Measurements from ENCODE around the gene MGME1. TPM values are rescaled to one million over a fixed set of nuclear protein-coding genes. Genes with fewer than 3 reads are reported as not detected.

MGME1 gene
- total and polyA plus RNA-seq, 9 of the 15 experiments (the other 6 are each of a cell fraction or from before 2014, with no cell fraction given), result 13.4 to 45.1 (median 30.6) TPM

DNA sequence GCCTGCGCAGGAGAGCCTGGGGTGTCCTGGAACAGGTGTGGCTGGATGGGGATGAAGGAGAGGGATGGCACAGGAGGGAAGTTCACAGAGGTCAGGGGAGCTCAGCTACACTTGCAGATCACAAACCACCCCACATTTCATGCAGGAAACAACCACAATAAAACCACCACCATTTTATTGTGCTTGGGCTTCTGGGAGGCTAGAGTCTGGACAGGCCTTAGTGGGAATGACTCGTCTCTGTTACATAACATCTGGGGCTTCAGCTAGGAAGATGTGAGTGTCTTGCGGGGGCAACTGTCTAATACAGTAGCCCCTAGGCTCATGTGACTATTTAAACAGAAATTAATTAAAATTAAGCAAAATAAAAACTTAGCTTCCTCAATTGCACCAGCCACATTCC is 33.6 kb upstream of the MGME1 start:
- Histone ChIP-seq H3K9me1 (ENCODE audit: control insufficient read depth, insufficient read depth, low read length) (no peaks in the 10 kb centered on the region), H3K4me2 (ENCODE audit: insufficient read depth, low read length) (no peak overlapping the region), H3K4me3 (no peak overlapping the region), H3K9ac (ENCODE audit: insufficient read depth in 1 of 2, low read depth in 2 of 2, low read length in 2 of 2) (no peak overlapping the region), H3K27me3 (ENCODE audit: control insufficient read depth in 2 of 2, insufficient read depth in 2 of 2, low read length in 2 of 2) (no peaks in the 10 kb centered on the region), H3K79me2 (ENCODE audit: control insufficient read depth, insufficient read depth, low read length) (no peaks in the 10 kb centered on the region), H4K20me1 (replicated peaks; ENCODE audit: control insufficient read depth, insufficient read depth, low read length) (no peaks in the 10 kb centered on the region), H3K9me3 (replicated peaks; ENCODE audit: control insufficient read depth, insufficient read depth, low read depth, low read length) (no peaks in the 10 kb centered on the region), H3K4me1 (replicated peaks in 1 of 2; ENCODE audit: control insufficient read depth in 2 of 2, insufficient read depth in 2 of 2, low read length in 2 of 2) (peaks cover 7 to 23% of the 10 kb centered on the region in 2 experiments; a peak in 4 of 5 replicates), H3K36me3 (ENCODE audit: control insufficient read depth, insufficient read depth, low read length) (no peaks in the 10 kb centered on the region), H3K27ac (ENCODE audit: extremely low read depth, low read depth, low read length) (no peak overlapping the region), H2AFZ (ENCODE audit: low read depth, low read length) (no peak overlapping the region)
- FAIRE-seq (no peak), ATAC-seq (no peak), DNase-seq (ENCODE audit: extremely low read depth in 1 of 4, low spot score in 3 of 4) (no peak)
- 50% methylated on average over 2 of the region's 3 CpGs for WGBS (ENCODE audit: insufficient coverage, low coverage, missing lambda C conversion rate)
- BruUV-seq (replicated peaks), result no TSS peak
- no peak for TF ChIP-seq CBFB (CRISPR knock-in tag; IDR thresholded peaks at IDR 0.05)
- TF ChIP-seq HDAC6 (IDR thresholded peaks at IDR 0.05; ENCODE audit: low read depth, low read length), result no peak
- TF ChIP-seq, protein P1, sequence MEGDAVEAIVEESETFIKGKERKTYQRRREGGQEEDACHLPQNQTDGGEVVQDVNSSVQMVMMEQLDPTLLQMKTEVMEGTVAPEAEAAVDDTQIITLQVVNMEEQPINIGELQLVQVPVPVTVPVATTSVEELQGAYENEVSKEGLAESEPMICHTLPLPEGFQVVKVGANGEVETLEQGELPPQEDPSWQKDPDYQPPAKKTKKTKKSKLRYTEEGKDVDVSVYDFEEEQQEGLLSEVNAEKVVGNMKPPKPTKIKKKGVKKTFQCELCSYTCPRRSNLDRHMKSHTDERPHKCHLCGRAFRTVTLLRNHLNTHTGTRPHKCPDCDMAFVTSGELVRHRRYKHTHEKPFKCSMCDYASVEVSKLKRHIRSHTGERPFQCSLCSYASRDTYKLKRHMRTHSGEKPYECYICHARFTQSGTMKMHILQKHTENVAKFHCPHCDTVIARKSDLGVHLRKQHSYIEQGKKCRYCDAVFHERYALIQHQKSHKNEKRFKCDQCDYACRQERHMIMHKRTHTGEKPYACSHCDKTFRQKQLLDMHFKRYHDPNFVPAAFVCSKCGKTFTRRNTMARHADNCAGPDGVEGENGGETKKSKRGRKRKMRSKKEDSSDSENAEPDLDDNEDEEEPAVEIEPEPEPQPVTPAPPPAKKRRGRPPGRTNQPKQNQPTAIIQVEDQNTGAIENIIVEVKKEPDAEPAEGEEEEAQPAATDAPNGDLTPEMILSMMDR (IDR thresholded peaks at IDR 0.05 in 2 of 3, conservative IDR thresholded peaks at IDR 0.05 in 1 of 3; ENCODE audit: insufficient read depth in 2 of 3, low read depth in 1 of 3, low read length in 3 of 3), result no peak
- TF ChIP-seq ZNF124 (CRISPR knock-in tag; IDR thresholded peaks at IDR 0.05), result no peak
- no peak for TF ChIP-seq RAD21 (CRISPR knock-in tag; conservative IDR thresholded peaks at IDR 0.05 in 1 of 2, IDR thresholded peaks at IDR 0.05 in 1 of 2)
- no peak for TF ChIP-seq SP1 (CRISPR knock-in tag; IDR thresholded peaks at IDR 0.05)
- no peak for TF ChIP-seq TGIF2 (CRISPR knock-in tag; IDR thresholded peaks at IDR 0.05)
- no peak for TF ChIP-seq MEIS2 (IDR thresholded peaks at IDR 0.05; ENCODE audit: partially characterized antibody)
- TF ChIP-seq KDM4B (IDR thresholded peaks at IDR 0.05; ENCODE audit: borderline replicate concordance in 2 of 2, low read depth in 1 of 2), result no peak
- in situ Hi-C loops (cut with MboI), result no loop called here
- intact Hi-C loops (cut with micrococcal nuclease), result loop anchor here (5.0 kb wide), 1 partner anchor 38 kb away; no protein-coding TSS in a partner anchor
- POLR2A ChIA-PET, result interaction anchor here (1.3 kb wide), 1 partner anchor 280 kb away, joined by 3 read pairs; no protein-coding TSS in a partner anchor
- CTCF ChIA-PET (ENCODE audit: low intra/inter-chr PET ratio), result no interaction called here
